GM21723 (cell line): ENCODE data around the gene RUNX2.
"Not testable (repeated sequence)": the region's sequence is repeated elsewhere in the genome, so short reads cannot be mapped to it uniquely, and the experiment has no call there.

ENCODE experiments used
- ATAC-seq: cut with Tn5 transposase; IDR thresholded peaks from one replicate; pipeline ENCODE4 v1.9.1; 2021; ENCODE audit warnings: mild to moderate bottlenecking, moderate library complexity; ENCODE audit not compliant: unreplicated experiment

RUNX2 gene

DNA sequence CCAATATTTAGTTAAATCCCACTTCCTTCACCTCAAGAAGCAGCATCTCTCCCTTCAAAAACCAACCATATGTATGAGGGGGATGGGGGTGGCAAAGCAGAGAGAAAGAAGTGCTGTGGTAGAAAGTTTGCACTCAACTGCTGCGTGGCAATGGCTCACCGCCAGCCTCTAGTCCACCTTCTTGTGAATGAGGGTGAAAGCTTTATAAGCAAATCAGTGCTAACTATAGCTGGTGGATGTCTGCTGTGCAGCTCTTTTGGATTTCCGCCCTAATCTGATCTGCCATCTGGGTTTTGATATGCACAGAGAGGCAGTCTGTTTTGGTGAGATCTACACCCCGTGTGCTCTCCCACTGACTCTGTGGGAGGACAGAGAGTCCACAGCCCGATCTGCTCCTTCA, 330.8 kb downstream of the RUNX2 start:
- ATAC-seq = no peak

DNA sequence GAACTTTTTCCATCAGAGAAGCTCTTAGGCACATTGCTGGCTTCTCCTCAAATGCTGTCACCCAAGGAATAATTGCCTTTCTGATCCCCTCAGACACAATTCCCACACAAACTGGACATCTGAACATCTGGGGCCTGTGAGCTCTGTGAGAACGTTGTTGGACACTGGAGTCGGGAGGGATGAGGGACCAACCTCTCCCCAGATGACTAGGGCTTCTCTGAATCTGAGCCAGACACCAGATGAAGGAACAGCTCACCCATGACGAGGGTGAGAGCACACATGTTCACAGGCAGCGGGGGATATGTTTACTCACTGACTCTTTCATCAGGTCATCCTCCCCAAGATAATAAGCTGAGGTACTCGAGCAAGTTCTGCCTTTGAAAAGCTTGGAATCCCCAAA, 333.5 kb downstream of the RUNX2 start:
- no peak for ATAC-seq

DNA sequence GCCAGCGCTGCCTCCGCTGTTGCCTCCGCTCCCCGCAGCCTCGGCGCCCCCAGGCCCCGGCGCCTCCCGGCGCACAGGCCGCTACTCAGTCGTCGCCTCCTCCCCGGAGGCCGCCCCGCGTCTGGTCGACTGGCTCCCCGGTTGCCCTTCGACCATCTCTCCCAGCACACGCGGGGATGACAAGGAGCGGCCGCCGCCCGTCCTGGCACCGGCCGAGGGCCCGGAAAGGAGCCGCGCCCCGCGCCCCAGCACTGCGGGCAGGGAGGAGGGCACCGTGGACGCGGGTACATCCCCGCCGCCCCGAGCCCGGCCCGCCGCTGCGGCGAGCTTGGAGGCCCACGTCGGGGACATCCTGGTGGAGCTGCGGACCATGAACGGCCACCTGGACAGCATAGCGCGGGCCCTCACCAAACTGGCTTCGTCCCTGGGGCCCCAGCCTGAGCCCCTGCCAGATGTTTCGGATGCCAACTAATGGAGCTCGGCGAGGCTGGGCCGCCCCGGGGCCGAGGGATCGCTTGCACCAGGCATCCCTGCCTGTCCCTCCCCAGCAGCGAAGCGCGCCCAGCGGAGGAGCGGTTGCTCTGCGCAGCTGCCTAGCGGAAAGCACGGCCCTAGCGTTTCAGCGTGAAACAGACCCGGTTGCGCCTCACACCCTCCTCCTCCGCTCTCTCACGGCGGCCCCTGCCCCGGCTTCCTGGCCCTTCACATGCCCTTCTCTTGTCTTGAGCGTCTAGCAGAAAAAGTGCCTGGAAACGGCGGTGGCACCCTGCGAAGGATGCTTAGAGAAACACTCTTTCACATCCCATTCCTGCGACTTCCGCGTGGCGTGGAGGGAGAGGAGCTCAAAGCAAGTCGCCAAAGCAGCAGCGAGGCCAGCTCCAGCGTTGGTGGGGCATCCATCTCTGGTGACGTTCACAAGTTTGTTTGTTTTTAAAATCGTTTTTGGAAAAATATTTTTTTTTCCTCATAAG, 335.4 kb downstream of the RUNX2 start:
- no peak for ATAC-seq

DNA sequence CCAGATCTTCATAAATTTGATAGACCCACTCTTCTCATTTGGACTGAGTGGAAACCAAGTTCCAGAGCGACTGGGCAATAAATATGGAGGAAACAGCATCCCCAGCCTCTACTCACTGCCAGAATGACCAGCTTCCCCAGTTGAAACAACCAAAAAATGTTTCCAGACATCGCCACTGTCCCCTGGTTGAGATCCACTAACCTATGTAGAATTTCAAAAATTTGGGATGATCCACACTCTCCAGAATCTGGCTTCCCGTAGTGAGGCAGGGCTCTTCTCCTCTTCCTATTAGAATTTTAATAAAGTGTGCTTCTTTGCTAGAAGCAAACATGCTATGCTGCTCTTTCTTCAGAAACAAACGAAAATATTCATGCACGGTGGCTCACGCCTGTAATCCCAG, 336.6 kb downstream of the RUNX2 start:
- no peak for ATAC-seq

DNA sequence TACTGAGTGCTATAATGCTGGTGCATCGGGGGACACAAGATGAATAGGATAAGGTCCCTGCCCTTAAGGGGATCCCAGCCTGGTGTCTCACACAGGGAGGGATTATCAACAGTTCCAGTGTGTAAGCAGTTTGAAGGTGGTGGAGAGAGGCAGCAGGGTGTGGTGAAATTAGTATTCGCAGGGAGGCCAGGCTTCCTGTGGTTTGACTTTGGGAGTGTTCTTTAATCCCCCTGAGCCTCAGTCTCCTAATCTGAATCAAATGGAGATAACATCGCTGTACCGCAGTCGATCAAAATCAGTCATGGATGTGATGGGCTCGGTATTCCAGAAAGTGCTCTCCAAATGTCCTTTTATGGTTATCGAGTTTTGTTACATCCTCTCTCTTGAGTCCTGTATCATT, 337.7 kb downstream of the RUNX2 start:
- ATAC-seq = no peak

DNA sequence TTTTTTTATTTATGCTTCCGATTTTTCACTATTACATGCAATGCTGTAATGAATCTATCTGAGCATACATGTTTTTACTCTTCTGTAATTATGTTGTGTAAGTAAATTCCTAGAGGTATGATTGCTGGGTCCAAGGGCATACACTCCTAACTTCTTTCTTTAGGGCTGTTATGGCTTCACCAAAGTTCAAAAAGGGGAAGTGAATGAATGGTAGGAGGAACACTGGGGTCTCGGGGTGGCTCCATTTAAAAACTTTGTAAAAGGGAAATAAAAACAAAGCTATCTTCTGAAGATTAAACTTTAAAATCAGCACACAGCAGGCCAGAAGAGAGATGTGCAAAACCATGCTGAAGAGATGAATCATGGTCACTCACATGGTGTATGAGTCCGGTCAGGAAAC, 338.7 kb downstream of the RUNX2 start:
- no peak for ATAC-seq

DNA sequence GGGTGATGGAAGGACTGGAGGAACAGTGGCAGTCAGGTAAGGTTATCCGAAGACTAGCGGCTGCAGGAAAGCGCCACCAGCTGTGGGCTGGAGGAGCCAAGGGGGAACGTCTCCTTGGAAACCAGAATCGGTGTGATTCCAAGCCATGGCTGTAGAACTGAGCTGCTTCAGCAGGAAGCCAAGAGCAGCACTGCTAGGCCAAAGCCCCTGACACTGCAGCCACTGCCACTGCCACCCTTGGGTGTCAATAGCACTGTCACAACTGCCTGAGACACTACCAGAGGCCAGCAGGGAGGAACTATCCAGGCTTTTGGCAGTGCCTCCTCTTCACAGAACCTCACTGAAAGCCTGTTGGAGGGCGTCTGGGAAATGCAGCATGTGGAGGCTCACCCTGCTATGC, 339.2 kb downstream of the RUNX2 start:
- no peak for ATAC-seq

DNA sequence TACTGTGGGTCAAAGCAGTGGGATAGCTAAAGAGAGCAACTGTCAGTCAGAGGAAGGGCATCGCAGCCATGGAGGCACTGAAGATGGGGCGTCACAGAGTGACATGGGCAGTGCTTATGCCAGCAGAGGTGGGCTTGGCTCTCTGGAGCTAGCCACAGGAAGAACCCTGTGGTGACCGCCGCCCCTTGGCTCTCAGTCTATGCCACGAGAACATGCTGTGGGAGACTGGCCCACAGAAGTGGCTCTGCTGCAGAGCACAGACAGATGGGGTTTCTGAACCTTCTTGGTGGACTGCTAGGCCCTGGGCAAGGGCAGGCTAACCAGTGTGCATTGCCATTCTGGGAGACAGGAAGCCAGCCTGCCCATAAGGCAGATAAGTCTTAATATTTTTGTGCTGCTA, 339.6 kb downstream of the RUNX2 start:
- ATAC-seq = no peak

DNA sequence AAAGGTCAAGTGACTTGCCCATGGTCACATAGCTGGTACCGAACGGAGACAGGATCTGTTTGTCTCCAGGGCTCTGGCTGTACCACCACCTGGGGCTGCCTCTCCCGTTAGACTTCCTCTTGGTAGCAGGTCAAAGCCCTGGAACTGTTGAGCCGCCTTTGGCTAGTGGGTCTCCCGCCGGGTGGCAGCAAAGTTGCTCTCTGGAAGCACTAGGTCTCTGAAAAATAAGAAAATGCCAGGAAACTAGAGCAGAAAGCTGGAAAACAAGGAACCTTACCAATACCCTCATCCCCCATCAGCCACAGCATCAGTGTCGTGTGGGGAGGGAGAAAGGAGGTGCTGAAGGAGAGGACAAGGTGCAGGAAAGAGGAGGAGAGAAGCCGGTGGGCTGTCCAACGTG, 340.6 kb downstream of the RUNX2 start:
- ATAC-seq = no peak

DNA sequence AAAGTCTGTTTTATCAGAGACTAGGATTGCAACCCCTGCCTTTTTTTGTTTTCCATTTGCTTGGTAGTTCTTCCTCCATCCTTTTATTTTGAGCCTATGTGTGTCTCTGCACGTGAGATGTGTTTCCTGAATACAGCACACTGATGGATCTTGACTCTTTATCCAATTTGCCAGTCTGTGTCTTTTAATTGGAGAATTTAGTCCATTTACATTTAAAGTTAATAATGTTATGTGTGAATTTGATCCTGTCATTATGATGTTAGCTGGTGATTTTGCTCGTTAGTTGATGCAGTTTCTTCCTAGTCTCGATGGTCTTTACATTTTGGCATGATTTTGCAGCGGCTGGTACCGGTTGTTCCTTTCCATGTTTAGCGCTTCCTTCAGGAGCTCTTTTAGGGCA, 345.0 kb downstream of the RUNX2 start:
- not testable (repeated sequence) for ATAC-seq

DNA sequence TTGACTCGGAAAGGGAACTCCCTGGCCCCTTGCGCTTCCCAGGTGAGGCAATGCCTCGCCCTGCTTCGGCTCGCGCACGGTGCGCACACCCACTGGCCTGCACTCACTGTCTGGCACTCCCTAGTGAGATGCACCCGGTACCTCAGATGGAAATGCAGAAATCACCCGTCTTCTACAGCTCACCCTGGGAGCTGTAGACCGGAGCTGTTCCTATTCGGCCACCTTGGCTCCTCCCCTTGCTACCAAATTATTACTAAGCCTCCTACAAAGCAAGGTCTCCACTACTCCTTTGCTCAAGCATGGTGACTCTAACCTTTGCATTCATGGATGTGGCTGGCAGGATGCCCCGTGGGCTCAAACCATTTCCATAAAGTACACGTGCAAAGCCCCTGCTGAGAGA, 347.0 kb downstream of the RUNX2 start:
- ATAC-seq = not testable (repeated sequence)

DNA sequence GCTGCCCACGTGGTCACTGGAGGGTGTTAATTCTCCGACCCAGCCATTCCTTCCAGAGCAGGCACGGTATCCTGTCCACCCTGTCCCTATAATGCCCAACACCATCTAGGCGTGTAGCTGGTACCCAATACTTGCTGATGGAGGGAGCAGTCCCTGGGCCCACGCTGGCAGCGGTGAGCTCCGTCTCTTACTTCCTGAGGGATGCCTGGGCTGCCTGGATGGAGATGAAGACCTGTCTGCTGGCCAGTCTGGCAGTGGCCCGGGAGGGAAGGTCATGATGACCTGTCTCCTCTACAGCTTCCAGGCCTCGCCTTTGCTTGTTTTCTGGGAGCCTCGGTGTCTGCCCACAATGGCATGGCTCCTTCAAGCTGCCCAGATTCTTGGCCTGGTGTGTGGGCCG, 347.5 kb downstream of the RUNX2 start:
- ATAC-seq = no peak

DNA sequence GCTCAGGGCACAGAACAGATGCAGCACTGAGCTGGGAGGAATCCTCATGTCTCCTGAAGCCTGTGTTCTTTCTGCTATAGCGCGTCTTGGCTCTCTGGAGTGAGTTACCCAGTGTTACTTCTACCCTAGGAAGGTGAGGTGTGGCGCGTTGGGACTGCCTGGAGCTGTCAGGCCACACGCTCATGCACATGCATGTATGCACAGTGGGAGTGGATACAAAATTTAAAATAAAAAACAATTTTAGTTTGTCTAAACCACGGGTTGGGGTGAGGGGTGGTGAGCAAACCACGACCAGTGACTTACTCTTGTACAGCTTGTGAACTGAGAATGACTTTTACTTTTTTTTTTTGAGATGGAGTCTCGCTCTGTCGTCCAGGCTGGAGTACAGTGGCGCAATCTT, 348.2 kb downstream of the RUNX2 start:
- no peak for ATAC-seq

DNA sequence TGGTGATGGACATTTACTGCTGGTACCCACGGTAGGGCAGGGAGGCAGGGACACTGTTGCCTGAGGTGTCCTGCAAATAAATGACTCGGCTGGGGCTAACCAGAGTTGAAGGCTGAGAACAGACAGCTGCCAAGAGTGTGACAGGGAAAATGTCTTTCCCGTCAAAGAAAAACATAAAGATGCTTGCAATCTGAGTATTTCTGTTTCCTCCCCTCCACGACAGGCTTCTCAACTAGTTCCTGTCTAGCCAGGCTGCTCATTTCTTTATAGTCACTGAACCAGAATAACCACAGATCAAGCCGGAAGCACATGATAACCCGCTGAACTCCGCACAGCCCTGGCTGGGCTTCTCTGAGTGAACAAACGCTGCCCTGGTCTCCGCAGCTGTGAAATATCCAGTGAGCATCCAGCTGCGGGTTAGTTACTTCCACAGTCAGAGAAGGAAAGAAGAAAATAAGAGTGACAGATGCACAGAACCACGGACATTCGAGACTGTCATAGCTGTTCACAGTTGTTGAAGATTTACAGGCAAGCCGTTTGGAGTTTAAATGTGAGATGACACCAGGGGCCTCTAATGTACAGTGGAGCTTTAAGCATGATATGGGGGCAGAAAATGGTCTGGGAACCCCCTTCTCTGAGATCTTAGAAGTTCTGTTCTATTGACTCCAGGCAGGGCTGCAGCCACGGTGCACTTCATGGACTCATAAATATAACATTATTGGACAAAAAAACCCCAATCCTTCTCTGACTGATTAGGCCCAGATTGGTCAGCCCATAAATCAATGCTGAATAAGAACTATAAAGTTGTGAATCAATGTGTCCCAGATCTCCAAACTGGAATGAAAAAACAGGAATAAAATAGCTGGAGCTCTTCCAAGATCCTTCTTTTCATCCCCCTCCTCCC, 349.5 kb downstream of the RUNX2 start:
- peak; percentile 55 for ATAC-seq

DNA sequence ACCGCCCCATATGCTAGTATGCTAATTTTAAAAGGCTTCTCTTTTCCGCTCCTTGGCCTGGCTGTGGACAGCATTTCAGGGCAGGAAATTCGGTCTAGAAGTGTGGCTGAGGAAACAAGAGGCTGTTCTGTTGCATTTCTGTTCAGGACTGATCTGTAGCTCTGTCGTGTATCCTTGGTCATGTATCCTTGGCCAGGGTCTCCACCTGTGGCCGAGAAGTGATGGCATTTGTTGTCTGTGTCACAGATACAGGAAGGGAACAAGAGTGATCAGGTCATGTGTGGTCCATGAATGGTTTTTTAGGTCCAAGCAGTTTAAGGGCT, 350.1 kb downstream of the RUNX2 start:
- ATAC-seq = no peak

DNA sequence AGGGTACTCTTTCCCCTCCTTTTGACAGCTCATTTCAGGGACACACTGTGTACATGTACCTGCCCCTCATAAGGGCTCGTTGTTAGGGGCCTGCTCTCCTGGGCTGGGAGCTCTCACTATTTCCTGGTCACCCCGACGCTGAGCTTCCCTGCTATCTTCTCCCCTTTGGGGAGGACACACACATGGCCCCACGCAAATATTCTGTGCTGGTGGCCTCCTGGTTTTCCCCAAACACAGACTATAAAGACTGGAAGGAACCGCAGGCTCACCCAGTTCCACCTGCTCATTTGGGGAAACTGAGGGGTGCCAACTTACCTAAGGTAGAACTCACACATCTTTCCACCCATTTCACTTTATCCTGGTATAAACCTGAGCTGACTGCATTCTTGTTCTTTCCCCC, 351.0 kb downstream of the RUNX2 start:
- ATAC-seq = no peak

DNA sequence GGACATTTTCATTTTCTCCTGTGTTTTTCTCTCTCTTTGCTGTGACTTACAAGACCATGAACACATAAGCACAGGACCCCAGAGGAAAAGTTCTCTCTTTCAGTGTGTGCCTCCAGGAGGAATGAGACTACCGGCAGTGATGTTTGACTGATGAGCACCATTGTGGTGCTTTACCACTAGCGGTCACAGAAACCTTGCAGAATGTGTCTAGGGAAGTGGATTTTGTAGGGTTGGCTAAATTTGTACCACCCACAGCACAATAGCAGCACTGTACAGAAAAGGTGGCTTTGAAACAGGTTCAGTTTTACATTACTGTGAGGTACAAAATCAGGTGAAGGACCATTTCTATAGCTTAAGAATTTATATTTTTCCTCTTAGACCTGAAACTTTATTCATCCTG, 351.5 kb downstream of the RUNX2 start:
- ATAC-seq = no peak

DNA sequence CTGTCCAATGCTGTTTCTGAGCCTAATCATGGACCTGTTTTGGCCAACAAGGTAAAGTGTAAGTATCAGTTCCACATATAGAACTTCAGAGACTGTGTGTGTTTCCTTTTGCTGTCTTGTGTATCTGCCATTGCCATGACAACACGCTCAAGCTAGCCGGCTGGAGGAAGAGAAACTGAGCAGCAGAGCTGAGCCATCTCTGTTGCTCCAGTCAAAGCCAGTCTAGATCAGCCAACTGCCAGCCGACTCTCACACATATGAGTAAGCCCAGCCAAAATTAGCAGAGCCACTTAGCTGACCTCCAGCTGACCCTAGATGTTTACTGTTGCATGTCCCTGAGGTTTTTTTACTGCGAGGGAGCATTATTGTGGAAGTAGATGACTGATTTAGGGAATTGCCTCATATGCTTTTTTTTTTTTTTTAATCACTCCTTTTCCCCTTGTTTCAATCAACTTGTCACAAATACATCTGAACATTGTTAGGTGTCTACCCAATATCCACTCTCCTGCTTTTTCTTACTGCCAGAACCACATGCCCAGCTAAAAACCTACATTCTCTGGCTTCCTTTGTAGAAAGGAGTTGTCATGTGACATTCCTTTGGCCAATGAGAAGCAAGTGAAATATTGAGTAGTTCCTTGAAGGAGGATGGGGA, 353.9 kb downstream of the RUNX2 start:
- ATAC-seq = peak; percentile 94

DNA sequence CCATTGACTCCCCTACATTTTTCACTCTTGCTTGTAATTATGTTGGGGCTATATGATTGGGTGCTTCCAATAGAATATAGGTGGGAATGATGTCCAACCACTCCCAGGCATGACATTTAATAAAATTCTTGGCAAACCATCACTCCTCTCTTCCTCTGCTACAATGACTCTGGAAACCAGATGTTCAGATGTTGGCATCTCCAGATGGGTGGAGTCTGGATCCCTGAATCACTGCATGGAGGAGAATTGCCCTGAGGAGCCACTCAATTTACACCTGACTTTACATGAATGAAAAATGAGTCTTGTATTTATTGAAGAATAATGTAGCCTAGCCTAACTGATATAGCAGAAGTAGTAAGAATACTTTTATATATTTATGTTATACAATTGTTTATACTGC, 356.3 kb downstream of the RUNX2 start:
- no peak for ATAC-seq

DNA sequence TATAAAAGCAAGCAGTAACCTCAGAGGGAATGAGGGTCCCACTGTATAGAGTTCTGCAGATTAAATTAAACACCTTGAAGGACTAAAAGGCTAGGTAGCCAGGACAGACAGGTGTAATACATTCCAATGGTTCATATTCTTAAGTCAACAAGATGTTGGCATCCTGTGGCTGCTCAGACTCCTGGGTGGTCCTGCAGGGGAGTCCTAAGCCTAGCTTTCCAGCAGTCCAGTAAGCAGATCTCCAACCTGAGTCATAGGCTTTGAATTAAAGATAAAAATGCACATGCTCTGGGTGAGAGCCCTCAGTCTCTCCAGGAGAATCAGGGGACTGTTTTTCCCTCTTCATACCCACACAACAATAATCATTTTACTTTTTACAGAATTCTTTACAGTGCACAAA, 356.9 kb downstream of the RUNX2 start:
- no peak for ATAC-seq

DNA sequence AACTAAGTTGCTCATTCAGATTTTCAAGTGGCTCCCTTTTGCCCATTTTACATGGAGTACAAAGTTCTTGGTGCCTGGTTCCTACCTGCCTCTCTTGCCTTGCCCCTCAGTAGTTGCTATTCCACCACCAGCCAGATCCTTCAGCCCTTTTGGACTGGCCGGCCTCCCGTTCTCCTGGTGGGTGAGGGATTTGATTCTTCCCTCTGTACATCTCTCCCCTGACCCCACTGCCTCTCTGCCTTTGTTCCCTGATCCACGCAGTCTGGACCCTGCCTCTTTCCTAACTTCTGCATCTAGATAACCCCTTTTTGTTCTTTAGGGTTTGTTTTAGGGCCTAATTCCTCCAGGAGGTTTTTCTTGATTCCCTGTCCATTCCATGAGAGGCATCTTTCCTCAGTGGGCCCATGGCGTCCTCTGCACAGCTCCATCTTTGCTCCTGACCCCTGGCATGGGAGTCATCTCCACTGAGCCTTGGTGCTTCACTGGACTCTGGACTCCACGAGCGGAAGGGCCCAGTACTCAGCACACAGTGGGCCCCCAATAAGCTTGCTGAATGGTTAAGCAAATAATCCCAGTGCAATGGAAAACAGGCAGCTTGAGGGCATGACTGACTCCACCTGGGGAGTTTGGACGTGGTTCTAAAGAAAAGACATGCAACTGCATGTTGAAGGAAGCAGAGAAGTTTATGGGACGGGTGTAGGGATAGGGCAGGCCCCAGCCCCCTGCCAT, 358.9 kb downstream of the RUNX2 start:
- ATAC-seq = peak; percentile 20
